DOHH2 (cell line): ENCODE results near the gene TMCO4.

Experiments
- EZH2phosphoT487 ChIP-seq: fragments of 200-600 bp; sonication (generic); IDR thresholded peaks from 2 replicates; pipeline ENCODE4 v1.6.1; 2017; ENCODE audit warnings: borderline replicate concordance, mild to moderate bottlenecking, antibody characterized with exemption, low read length, moderate library complexity, mixed read lengths
- TF ChIP-seq, protein P1 (sequence below): fragments of 200-600 bp; sonication (generic); IDR thresholded peaks from one replicate; pipeline ENCODE4 v1.5.1; 2014; ENCODE audit warnings: antibody characterized with exemption, mild to moderate bottlenecking, low read depth, low read length; ENCODE audit not compliant: poor library complexity, severe bottlenecking

GRCh38 chr1:19717467-19717866, 82.2 kb downstream of the TMCO4 start:
- TF ChIP-seq, protein P1, sequence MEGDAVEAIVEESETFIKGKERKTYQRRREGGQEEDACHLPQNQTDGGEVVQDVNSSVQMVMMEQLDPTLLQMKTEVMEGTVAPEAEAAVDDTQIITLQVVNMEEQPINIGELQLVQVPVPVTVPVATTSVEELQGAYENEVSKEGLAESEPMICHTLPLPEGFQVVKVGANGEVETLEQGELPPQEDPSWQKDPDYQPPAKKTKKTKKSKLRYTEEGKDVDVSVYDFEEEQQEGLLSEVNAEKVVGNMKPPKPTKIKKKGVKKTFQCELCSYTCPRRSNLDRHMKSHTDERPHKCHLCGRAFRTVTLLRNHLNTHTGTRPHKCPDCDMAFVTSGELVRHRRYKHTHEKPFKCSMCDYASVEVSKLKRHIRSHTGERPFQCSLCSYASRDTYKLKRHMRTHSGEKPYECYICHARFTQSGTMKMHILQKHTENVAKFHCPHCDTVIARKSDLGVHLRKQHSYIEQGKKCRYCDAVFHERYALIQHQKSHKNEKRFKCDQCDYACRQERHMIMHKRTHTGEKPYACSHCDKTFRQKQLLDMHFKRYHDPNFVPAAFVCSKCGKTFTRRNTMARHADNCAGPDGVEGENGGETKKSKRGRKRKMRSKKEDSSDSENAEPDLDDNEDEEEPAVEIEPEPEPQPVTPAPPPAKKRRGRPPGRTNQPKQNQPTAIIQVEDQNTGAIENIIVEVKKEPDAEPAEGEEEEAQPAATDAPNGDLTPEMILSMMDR: no peak
- TF ChIP-seq EZH2phosphoT487: no peak
